Heart right ventricle (tissue), 16 donors: ENCODE measurements around the gene MYBPH. TPM values are rescaled to one million over a fixed set of nuclear protein-coding genes. Genes with fewer than 3 reads are reported as not detected.

ENCODE experiments used
- ATAC-seq, 8 donors: fragments of 200-7000 bp; cut with Tn5 transposase; one replicate each; pipeline ENCODE4 v1.9.1; 2020; ENCODE audit warnings: mild to moderate bottlenecking in 8 of 8, moderate library complexity in 8 of 8, moderate number of reproducible peaks in 1 of 8
- DNase-seq, 2 donors: peaks; one replicate each; pipeline ENCODE4 v3.0.0-alpha.2; 2020
- H3K27ac ChIP-seq, 10 donors: fragments of 200-600 bp; sonication (generic) in 2 of 10; one replicate each; pipeline versions ENCODE4 v1.5.0 to v1.8.0; 2020 to 2022; ENCODE audit warnings: mild to moderate bottlenecking in 3 of 10
- H3K27me3 ChIP-seq, 7 donors: fragments of 200-600 bp; one replicate each; pipeline ENCODE4 v1.8.0; 2021 to 2022; ENCODE audit warnings: mild to moderate bottlenecking in 2 of 7
- H3K36me3 ChIP-seq, 9 donors: fragments of 200-600 bp; sonication (generic) in 1 of 9; one replicate each; pipeline versions ENCODE4 v1.5.0 to v1.8.0; 2020 to 2022; ENCODE audit warnings: mild to moderate bottlenecking in 2 of 9
- H3K4me1 ChIP-seq, 9 donors: fragments of 200-600 bp; sonication (generic) in 1 of 9; one replicate each; pipeline versions ENCODE4 v1.5.0 to v1.8.0; 2020 to 2022; ENCODE audit warnings: mild to moderate bottlenecking in 4 of 9
- H3K4me3 ChIP-seq, 10 donors: fragments of 200-600 bp; sonication (generic) in 2 of 10; one replicate each; pipeline versions ENCODE4 v1.5.0 to v1.8.0; 2020 to 2022; ENCODE audit warnings: mild to moderate bottlenecking in 7 of 10, moderate library complexity in 2 of 10
- H3K9me3 ChIP-seq, 11 donors: fragments of 200-600 bp in 10 of 11; sonication (generic) in 2 of 11; one replicate each; pipeline versions ENCODE4 v1.5.0 to v1.8.0; 2013 to 2022; ENCODE audit warnings: mild to moderate bottlenecking in 2 of 11, control low read depth in 1 of 11, moderate library complexity in 1 of 11
- CTCF ChIP-seq, 9 donors: fragments of 200-600 bp; sonication (generic) in 2 of 9; IDR thresholded peaks; one replicate each; pipeline versions ENCODE4 v1.5.0 to v1.8.0; 2021 to 2022; ENCODE audit warnings: antibody characterized with exemption in 9 of 9, mild to moderate bottlenecking in 5 of 9, moderate library complexity in 1 of 9
- WGBS, 2 donors: extraction: QIAGEN DNeasy Blood & Tissue Kit; methylation state at CpG; one replicate each; pipeline ENCODE4 v1.1.7; 2013; ENCODE audit warnings: inconsistent platforms in 1 of 2; 5-methylcytosine and 5-hydroxymethylcytosine counted together
- intact Hi-C, 10 donors: fragments of 100-400 bp; cut with DNase I; formaldehyde crosslinking; loops; one replicate each; pipeline versions ENCODE4 v1.11.1 to v1.14.2; 2022
- polyA plus RNA-seq, 2 donors: library from polyadenylated mRNA; stranded (reverse); fragments of 200-250 nt; gene quantifications; one replicate each; pipeline ENCODE4 v1.2.3, GENCODE V29; 2013
- total RNA-seq, 10 donors: library from RNA; stranded (reverse); fragmentation: NEBNext Ultra II Directional in 3 of 10; extraction: Animal tissue kit (Norgen Biotek cat#: 25700) in 3 of 10; gene quantifications; one replicate each; pipeline versions ENCODE4 v1.2.1 to v1.2.4, GENCODE V29; 2021 to 2023
- donor health status: Arrhythmogenic right ventricular cardiomyopathy.
- donor health status: ischemic (EF 13 %, LVEDD 7.1; RV severe dilation, severe dysfunction).
- donor health status: healthy with polysubstance abuse.
- donor health status: DM: no; HTN: yes; CAD: no.
- donor health status: DM: no; HTN: no; CAD: no.
- donor health status: ischemic (EF 25% LVEDD 6.9; RV normal size, moderate dysfunction).
- donor health status: ischemic (EF 25% LVEDD 5.7; RV mildly dilated, moderate dysfunction).
- donor health status: healthy.
- donor health status: DM: yes; HTN: yes; CAD: no.
- donor health status: Ischemic cardiomyopathy.
- donor health status: ischemic (EF 35%, LVEDD 5.7; RV mildly dilated, moderate dysfunction).
- donor health status: nonischemic (EF 11% LVEDD 7.7; RV severe dilation, severe dysfunction).
- donor health status: DM: yes; HTN: yes; CAD: no.
- donor health status: PGD.
- donor health status: ischemic (EF 29% LVEDD 5.4; RV normal size, mild dysfunction).
- donor health status: nonischemic (EF 23%, LVEDD 6.1; RV moderate dilation, normal function).

Gene MYBPH
- total and polyA plus RNA-seq, 12 donors = not detected

GRCh38 chr1:203140743-203141520 lies 34.7 kb downstream of the MYBPH start:
- ATAC-seq (peak in 5 of 8 donors; percentile 29 to 74 (median 40)), DNase-seq (no peak)
- TF ChIP-seq CTCF (IDR thresholded peaks at IDR 0.05) = no peak
- Histone ChIP-seq H3K4me3 (no peak overlapping the region), H3K27ac (no peak overlapping the region), H3K9me3 (no peaks in the 10 kb centered on the region), H3K4me1 (peaks cover 0 to 11% (median 9%) of the 10 kb centered on the region in 9 donors), H3K36me3 (no peaks in the 10 kb centered on the region), H3K27me3 (peaks cover 0 to 7% (median 0%) of the 10 kb centered on the region in 7 donors)
- intact Hi-C loops = no loop called here
- WGBS, 2 donors = 42% methylated on average over 5 of the region's 5 CpGs

- Histone ChIP-seq H3K36me3 (no peaks in the 10 kb centered on the region), H3K9me3 (no peaks in the 10 kb centered on the region), H3K4me1 (peaks cover 0 to 11% (median 9%) of the 10 kb centered on the region in 9 donors), H3K27me3 (peaks cover 0 to 16% (median 0%) of the 10 kb centered on the region in 7 donors), H3K27ac (no peak overlapping the region), H3K4me3 (no peak overlapping the region)
- intact Hi-C loops = no loop called here
- TF ChIP-seq CTCF (IDR thresholded peaks at IDR 0.05) = no peak
- no peak for ATAC-seq
- 85 to 90% methylated on average over 8 of the region's 8 CpGs for WGBS, 2 donors
- no peak for DNase-seq
Observed at GRCh38 chr1:203139976-203140475, 35.6 kb downstream of the MYBPH start.

GRCh38 chr1:203138066-203138465 lies 37.6 kb downstream of the MYBPH start:
- H3K4me1 ChIP-seq = peaks cover 0 to 15% (median 9%) of the 10 kb centered on the region in 9 donors
- TF ChIP-seq CTCF (IDR thresholded peaks at IDR 0.05) = no peak
- no peaks in the 10 kb centered on the region for H3K9me3 ChIP-seq
- DNase-seq = no peak
- no peaks in the 10 kb centered on the region for H3K36me3 ChIP-seq
- no peak overlapping the region for H3K27ac ChIP-seq
- peaks cover 0 to 25% (median 0%) of the 10 kb centered on the region in 7 donors for H3K27me3 ChIP-seq
- H3K4me3 ChIP-seq = no peak overlapping the region
- no peak for ATAC-seq
- intact Hi-C loops = no loop called here
- WGBS, 2 donors = 91 to 97% methylated on average over 3 of the region's 3 CpGs

- H3K9me3 ChIP-seq = no peaks in the 10 kb centered on the region
- intact Hi-C loops = no loop called here
- ATAC-seq (no peak), DNase-seq (no peak)
- peaks cover 0 to 15% (median 9%) of the 10 kb centered on the region in 9 donors for H3K4me1 ChIP-seq
- H3K27me3 ChIP-seq = peaks cover 0 to 25% (median 0%) of the 10 kb centered on the region in 7 donors
- H3K4me3 ChIP-seq = no peak overlapping the region
- H3K27ac ChIP-seq = no peak overlapping the region
- no peak for TF ChIP-seq CTCF (IDR thresholded peaks at IDR 0.05)
- WGBS, 2 donors = 90 to 91% methylated on average over 4 of the region's 4 CpGs
- no peaks in the 10 kb centered on the region for H3K36me3 ChIP-seq
Observed at GRCh38 chr1:203137324-203137723, 38.3 kb downstream of the MYBPH start.
